ENCODE results near the gene ERCC5. TPM values are rescaled to one million over a fixed set of nuclear protein-coding genes. Genes with fewer than 3 reads are reported as not detected.

The ERCC5 gene
- total RNA-seq, 4 donors from 2014 or later: 60.5 to 102 (median 80.5) TPM

GRCh38 chr13:102845289-102845629 is 573 bp upstream of the ERCC5 start:
- TF ChIP-seq, protein P1, sequence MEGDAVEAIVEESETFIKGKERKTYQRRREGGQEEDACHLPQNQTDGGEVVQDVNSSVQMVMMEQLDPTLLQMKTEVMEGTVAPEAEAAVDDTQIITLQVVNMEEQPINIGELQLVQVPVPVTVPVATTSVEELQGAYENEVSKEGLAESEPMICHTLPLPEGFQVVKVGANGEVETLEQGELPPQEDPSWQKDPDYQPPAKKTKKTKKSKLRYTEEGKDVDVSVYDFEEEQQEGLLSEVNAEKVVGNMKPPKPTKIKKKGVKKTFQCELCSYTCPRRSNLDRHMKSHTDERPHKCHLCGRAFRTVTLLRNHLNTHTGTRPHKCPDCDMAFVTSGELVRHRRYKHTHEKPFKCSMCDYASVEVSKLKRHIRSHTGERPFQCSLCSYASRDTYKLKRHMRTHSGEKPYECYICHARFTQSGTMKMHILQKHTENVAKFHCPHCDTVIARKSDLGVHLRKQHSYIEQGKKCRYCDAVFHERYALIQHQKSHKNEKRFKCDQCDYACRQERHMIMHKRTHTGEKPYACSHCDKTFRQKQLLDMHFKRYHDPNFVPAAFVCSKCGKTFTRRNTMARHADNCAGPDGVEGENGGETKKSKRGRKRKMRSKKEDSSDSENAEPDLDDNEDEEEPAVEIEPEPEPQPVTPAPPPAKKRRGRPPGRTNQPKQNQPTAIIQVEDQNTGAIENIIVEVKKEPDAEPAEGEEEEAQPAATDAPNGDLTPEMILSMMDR (IDR thresholded peaks at IDR 0.05; ENCODE audit: low read depth): no peak

DNA sequence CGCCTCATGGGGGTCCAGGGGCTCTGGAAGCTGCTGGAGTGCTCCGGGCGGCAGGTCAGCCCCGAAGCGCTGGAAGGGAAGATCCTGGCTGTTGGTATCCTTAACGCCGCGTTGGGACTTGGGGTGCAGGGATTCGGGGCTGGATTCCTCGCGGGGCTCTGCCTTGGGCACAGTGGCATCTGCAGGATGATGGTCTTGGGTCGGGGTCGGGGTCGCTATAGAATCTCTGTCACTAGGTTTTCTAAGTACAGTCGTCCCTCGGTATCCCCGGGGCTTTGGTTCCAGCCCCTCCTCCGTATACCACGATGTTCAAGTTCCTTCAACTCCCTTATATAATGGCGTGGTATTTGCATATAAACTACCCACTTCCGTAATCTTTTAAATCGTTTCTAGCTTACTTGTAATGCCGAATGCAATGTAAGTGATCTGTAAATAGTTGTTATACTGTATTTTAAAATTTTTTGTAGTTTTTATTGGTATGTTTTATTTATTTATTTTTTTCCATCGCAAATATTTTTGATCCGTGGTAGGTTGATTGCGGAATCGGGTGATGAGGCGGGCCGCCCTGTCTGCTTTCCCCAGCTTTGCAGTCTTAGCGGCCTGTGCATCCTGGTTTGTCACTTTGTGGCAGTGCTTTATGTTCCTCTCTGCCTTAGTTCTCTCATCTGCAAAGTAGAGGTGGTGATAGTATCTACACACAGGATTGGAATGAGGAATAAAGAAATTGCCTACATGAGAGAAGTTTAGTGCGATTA is 606 bp downstream of the ERCC5 start:
- TF ChIP-seq, protein P1 (IDR thresholded peaks at IDR 0.05; ENCODE audit: low read depth): no peak

DNA sequence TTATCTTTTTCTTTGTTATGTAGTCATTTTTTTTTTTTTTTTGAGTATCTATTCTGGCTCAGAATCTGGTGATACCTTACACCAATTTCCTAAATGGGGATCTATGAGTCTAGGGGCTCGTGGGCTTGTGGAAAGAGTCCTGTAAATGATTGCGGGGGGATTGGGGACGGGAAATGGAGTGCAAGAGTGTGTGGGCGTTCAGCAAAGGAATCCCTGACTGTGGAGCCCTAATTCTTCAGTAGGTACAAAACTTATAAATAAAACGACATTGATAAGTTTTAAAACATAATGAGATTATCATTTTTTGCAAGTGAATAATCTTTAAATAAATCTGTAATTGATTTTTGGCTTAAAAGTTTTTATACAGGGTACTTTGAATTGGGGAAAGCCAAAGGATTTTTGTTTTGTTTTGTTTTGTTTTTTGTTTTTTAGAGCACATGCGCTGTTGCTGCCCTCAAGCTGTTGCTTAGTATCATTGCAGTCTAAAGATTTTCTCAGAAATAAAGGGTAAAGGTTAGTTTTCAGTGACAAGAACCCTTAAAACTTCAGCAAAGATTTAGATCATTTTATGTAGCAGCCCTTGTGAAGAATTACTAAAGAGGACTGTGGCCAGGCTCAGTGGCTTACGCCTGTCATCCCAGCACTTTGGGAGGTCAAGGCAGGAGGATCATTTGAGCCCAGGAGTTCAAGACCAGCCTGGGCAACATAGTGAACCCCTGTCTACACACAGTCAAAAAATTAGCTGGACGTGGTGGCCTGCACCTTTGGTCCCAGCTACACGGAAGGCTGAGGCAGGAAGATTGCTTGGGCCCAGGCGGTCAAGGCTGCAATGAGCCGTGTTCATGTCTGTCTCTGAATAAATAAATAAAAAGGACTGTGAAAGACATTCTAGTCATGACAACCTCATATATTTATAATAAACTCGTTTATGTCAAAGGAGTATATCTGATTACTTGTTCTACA is 1.7 kb downstream of the ERCC5 start:
- TF ChIP-seq, protein P1 (IDR thresholded peaks at IDR 0.05; ENCODE audit: low read depth): no peak

DNA sequence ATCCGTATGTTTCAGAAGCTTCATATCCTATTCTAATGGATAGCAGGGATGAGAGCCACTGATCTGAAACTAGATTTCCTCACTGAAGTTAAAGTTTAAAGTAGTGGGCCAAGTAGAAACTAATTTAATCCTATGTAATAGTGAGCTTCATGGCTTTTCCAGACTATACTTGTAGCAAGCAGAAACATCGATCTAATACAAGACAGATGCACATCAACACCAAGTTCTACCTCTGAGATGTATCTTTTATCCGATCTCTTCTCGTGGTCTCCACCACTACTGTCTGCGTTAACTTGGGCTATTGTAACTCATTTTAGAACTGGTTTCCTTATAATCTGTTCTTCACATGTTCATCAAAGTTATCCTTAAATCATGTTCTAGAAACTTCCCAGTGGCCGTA is 3.1 kb downstream of the ERCC5 start:
- TF ChIP-seq, protein P1 (IDR thresholded peaks at IDR 0.05; ENCODE audit: low read depth): no peak

GRCh38 chr13:102852556-102852955 is 6.7 kb downstream of the ERCC5 start:
- TF ChIP-seq, protein P1 (IDR thresholded peaks at IDR 0.05; ENCODE audit: low read depth): no peak

- TF ChIP-seq, protein P1 (IDR thresholded peaks at IDR 0.05; ENCODE audit: low read depth): no peak
Measured at GRCh38 chr13:102854675-102855074, 8.8 kb downstream of the ERCC5 start.

DNA sequence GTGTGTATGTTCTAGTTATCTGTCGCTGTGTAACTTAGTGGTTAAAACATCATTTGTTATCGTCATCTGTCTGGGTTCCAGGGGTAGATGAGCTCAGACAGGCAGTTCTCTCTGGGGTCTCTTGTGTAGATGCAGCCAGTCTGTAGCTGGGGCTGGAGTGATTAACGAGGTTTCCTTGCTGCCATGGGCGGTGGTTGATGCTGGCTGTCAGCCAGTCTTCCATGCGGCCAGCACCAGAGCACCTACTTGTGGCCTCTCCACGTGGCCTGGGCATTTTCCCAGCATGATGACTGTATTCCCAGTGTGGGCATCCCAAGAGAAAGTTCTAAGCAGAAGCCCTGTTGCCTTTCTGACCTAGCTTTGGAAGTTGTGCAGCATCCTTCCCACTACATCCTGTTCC is 10.7 kb downstream of the ERCC5 start:
- TF ChIP-seq, protein P1 (IDR thresholded peaks at IDR 0.05; ENCODE audit: low read depth): no peak
